ENCODE results near the gene TMEM63C.

GRCh38 chr14:77222546-77223225 is 41.1 kb downstream of the TMEM63C start:
- TF ChIP-seq, protein P1, sequence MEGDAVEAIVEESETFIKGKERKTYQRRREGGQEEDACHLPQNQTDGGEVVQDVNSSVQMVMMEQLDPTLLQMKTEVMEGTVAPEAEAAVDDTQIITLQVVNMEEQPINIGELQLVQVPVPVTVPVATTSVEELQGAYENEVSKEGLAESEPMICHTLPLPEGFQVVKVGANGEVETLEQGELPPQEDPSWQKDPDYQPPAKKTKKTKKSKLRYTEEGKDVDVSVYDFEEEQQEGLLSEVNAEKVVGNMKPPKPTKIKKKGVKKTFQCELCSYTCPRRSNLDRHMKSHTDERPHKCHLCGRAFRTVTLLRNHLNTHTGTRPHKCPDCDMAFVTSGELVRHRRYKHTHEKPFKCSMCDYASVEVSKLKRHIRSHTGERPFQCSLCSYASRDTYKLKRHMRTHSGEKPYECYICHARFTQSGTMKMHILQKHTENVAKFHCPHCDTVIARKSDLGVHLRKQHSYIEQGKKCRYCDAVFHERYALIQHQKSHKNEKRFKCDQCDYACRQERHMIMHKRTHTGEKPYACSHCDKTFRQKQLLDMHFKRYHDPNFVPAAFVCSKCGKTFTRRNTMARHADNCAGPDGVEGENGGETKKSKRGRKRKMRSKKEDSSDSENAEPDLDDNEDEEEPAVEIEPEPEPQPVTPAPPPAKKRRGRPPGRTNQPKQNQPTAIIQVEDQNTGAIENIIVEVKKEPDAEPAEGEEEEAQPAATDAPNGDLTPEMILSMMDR (IDR thresholded peaks at IDR 0.05): no peak
- no peak for TF ChIP-seq EP300 (IDR thresholded peaks at IDR 0.05)
